PC-9 (cell line): Measurements from ENCODE around the gene TMEM200B.

Experiments used
- CTCF ChIP-seq: fragments of 200-600 bp; sonication (generic); conservative IDR thresholded peaks from 2 replicates; pipeline ENCODE4 v1.6.1; 2017; ENCODE audit warnings: mixed run types, antibody characterized with exemption, mild to moderate bottlenecking, moderate library complexity
- EZH2 ChIP-seq: fragments of 200-600 bp; sonication (generic); IDR thresholded peaks from 2 replicates; pipeline ENCODE4 v1.8.0; 2017; ENCODE audit warnings: antibody characterized with exemption, low read depth

GRCh38 chr1:29082519-29082918, 41.2 kb downstream of the TMEM200B start:
- TF ChIP-seq CTCF (no peak), EZH2 (no peak)
